NCI-H748 treated with DMSO at 0.1 percent for 48 hours (cell line): ENCODE measurements around the gene SFXN3.

ENCODE experiments used
- DNase-seq: peaks from one replicate; lab custom pipeline; 2025; lab: John Stamatoyannopoulos, UW

The SFXN3 gene

DNA sequence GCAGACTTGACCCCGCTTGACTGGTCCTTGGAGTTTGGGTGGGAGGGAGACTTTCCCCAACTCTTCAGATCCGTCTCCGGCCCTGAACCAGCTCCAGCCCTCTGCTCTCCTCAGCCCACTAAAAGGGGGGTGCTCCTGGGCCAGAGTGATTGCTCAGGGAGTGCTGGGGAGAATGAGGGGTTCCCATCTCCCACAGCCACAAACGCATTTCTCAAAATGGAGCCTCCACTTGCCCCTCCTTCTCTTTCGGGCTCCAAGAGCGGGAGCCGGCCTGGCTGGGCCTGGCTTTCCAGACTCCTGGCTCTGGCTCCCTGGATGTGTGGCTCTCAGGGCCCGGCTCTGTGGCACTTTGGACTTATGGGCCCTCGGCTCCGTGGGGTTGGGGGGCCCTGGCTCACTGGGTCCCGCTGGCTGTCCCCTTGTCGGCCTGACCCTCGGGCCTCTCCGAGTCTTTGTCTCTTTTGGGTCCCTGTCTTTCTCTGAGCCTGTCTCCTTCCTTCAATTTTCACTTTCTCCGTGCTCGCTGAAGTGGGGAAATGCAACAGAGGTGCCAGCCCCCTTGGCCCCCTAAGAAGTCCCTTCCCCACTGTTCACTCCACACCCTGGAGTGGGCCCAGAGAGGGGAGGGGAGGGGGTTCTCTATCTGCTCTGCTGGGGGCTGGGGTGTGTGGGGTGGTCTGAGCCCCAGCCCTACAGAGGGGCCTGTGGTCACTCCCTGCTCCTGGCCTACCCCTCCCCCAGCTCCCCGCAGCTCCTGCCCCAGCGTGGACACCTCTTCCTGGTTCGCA is 30.7 kb upstream of the SFXN3 start:
- no peak for DNase-seq

DNA sequence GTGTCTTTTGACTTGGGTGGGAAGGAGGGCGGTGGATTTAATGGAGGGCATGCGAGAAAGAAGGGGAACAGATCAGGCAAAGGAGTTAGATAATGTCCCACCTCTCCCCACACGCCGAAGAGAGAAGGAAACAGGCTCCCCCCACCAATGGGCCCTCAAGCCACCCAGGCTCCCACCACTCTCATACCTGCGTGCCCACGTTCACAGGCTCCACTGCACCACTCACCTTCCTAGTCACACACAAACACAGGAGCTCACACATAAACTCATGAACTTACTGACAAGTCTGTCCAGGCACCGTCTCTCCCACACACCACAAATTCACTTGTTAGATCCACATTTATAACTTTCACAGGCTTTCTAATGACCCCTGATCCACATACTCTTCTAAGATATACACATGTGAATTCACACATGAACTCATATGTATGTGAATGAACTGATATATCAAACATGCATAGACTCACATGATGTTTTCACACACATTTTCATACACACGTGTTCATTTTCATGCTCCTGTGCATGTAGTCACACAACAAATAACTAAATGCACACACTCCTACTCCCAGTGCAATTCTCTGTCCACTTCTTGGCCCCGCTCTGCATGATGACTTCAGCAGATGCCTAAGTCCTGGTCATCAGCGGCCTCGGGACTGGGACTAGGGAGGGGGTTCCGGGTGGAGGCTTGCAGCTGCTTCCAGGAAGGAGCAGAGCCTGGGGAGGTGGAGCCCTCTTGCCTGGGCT is 29.9 kb upstream of the SFXN3 start:
- no peak for DNase-seq

DNA sequence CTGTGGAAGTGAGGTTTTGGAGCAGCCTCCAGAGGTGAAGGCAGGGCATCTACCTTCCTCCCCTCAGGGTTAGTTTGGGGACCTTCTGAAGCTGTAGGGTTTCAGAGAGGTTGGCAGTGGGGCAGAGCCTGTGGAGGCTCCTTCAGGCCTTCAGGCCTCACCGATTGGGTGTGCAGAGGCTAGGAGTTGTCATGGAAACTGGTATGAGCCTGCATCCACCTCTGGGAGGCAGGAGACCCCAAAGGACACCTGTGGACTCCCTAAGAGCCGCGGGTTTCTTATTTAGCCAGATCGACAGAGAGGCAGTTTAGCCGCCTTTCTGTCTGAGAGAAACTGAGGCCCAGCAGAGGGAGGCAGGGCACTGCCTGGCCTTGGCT is 29.4 kb upstream of the SFXN3 start:
- DNase-seq: no peak

DNA sequence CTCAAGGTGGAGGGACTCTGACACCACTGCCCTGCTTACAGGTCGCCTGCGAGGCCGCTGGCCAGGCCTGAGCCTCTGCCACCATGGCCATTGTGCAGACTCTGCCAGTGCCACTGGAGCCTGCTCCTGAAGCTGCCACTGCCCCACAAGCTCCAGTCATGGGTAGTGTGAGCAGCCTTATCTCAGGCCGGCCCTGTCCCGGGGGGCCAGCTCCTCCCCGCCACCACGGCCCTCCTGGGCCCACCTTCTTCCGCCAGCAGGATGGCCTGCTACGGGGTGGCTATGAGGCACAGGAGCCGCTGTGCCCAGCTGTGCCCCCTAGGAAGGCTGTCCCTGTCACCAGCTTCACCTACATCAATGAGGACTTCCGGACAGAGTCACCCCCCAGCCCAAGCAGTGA is 28.6 kb upstream of the SFXN3 start:
- no peak for DNase-seq

DNA sequence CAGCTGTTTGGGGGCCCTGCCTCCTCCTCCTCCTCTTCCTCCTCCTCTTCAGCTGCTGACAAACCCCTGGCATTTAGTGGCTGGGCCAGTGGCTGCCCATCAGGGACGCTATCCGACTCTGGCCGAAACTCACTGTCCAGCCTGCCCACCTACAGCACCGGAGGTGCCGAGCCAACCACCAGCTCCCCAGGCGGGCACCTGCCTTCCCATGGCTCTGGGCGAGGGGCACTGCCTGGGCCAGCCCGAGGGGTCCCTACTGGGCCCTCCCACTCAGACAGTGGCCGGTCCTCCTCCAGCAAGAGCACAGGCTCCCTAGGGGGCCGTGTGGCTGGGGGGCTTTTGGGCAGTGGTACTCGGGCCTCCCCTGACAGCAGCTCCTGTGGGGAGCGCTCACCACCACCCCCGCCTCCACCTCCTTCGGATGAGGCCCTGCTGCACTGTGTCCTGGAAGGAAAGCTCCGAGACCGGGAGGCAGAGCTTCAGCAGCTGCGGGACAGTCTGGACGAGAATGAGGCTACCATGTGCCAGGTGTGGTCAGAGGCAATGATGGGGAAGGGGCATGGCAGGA is 27.3 kb upstream of the SFXN3 start:
- DNase-seq: no peak

DNA sequence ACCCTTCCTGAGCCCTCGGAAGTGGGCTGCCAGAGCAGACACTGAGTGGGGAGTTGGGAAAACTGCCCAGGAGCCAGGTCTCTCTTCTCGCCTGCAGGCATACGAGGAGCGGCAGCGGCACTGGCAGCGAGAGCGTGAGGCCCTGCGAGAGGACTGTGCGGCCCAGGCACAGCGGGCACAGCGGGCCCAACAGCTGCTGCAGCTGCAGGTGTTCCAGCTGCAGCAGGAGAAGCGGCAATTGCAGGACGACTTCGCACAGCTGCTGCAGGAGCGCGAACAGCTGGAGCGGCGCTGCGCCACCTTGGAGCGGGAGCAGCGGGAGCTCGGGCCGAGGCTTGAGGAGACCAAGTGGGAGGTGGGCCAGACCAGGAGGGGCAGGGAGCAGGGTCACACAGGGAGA is 25.7 kb upstream of the SFXN3 start:
- no peak for DNase-seq

DNA sequence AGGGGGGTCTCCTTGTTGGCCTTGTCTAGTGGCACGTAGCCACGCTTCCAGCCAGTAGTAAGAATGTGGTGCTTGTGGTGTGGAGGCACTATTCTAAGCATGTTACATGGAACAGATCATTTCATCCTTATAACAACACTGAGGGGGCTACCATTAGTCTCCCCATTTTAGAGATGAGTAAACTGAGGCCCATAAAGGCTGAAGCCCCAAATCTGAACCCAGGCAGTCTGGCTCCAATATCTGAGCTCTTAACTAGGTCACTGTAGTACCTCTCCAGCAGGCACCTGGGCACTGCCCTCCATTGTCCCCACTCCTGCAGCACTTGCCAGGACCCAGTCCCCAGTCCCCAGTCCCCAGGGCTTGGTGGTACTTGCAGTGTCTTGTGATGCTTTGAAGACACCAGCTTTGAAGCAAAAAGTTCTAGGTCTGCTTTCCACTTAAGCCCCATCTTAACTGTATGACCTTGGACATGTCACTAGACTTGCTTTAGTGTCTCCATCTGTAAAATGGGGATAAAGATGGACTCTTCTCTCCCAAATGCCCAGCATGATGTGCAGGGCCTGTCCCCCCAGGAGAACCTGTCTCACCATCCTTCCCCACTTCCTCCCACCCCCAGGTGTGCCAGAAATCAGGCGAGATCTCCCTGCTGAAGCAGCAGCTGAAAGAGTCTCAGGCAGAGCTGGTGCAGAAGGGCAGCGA is 25.0 kb upstream of the SFXN3 start:
- DNase-seq: no peak

DNA sequence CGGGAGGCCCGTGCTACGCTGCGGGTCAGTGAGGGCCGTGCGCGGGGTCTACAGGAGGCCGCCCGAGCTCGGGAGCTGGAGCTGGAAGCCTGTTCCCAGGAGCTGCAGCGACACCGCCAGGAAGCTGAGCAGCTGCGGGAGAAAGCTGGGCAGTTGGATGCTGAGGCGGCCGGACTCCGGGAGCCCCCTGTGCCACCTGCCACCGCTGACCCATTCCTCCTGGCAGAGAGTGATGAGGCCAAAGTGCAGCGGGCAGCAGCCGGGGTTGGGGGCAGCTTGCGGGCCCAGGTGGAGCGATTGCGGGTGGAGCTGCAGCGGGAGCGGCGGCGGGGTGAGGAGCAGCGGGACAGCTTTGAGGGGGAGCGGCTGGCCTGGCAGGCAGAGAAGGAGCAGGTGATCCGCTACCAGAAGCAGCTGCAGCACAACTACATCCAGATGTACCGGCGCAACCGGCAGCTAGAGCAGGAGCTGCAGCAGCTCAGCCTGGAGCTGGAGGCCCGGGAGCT is 24.4 kb upstream of the SFXN3 start:
- DNase-seq: no peak

DNA sequence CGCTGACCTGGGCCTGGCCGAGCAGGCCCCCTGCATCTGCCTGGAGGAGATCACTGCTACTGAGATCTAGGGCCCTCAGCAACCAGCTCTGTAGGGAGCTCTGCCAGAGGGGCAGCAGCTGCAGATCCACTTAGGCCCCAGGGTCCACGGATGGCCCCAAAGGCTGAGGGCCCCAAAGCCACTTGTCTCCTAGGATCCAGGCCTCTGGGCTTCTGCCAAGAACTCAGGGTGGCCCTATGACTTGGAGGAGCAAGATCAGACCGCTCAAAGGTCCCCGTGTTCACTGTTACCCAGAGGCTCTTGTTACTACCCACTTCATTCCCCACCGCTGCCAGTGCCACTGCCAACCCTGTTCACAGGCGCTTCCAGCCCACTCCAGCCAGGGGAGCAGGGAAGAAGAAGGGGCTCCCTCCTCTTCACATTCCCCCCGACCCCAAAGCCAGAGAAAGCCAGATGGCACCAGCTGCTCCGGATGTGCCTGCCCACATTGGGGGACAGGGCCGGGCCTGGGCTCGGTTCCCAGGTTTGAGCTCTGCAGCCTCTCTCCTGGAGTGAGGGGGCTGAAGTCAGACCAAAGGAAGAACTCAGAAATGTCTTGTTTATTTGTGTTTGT is 23.8 kb upstream of the SFXN3 start:
- no peak for DNase-seq

DNA sequence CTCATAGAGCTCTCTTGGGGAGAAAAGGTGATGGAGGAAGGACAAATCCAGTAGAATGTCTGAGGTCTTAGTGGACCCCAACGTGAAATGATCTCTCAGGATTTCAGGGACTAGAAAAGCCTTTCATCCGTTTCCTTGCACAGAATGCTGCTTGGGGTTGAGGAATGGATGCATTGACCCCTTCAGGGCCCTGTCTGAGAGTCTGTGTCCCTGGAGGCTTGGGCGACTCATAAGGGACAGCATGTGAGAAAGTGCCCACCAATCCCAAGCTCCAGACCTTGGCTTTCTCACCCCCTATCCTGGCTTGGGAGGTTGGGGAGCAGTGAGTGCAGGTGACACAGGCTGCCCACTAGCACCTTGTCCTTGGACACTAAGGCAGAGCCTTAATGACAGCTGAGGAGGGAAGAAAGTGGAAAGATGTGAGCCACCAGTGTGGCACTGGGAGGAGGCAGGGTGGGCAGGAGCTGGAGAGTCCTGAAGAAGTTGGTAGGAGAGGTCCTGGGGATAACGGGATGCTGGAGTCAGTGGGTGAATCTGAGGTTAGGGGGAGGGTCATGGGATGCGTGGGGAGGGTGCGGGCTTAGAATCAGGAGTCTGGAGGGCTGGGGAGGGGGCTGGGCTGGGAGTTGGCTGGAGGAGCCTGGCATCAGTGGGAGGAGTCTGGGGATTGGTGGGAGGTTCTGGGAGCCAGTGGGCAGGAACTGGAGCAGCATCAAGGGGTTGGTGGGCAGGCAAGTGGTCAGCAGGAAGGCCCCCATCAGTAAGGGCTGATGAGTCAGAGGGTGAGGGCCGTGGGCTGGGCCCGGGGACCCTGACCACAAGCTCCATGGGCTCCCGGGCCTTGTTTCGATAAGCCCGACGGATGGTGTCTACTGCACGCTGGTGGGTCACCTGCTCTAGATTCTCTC is 22.9 kb upstream of the SFXN3 start:
- DNase-seq: no peak

DNA sequence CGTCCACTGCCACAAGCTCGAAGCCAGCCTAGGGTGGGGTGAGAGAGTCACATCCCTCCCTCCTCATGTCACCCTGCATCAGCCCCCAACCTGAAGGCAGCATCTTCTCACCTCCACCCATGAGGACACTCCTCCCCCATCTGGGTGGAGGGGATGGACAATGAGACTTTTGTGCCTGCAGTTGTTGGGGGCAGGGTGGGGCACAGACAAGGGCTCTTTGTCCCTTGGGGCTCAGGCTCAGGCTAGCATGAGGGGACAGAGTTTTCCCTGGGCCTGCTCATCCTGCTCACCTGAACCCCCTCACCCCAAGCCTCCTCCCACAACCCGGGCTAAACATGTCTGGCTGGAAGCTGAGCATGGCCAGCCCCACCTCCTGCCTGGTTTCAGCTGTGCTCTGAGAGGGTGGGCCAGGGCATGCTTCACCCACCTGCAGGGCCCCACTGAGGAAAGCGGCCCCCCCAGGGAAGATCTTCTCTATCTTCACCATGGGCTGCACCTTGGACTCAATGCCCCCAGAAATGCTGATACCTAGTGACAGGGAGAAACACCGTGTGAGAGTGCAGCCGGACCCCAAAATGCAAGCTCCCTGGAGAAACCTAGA is 22.1 kb upstream of the SFXN3 start:
- no peak for DNase-seq

DNA sequence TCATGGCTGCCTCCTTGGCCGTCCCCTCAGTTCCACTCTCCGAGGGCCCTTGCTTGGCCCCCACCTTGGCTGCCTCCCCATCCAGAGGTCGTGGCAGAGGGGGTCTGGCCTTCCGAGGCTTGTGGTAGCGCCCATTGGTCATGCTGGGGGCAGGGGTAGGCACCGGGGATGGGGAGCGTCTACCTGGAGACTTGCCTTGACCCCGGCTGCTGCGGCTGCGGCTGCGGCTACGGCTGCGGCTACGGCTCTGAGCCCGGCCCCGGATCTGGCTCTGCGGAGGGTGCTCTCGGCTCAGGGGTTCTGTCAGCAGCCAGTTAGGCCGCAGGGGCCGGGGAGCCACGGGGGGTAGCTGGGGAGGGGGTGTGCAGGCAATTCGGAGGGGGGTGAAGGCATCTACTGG is 20.7 kb upstream of the SFXN3 start:
- no peak for DNase-seq

DNA sequence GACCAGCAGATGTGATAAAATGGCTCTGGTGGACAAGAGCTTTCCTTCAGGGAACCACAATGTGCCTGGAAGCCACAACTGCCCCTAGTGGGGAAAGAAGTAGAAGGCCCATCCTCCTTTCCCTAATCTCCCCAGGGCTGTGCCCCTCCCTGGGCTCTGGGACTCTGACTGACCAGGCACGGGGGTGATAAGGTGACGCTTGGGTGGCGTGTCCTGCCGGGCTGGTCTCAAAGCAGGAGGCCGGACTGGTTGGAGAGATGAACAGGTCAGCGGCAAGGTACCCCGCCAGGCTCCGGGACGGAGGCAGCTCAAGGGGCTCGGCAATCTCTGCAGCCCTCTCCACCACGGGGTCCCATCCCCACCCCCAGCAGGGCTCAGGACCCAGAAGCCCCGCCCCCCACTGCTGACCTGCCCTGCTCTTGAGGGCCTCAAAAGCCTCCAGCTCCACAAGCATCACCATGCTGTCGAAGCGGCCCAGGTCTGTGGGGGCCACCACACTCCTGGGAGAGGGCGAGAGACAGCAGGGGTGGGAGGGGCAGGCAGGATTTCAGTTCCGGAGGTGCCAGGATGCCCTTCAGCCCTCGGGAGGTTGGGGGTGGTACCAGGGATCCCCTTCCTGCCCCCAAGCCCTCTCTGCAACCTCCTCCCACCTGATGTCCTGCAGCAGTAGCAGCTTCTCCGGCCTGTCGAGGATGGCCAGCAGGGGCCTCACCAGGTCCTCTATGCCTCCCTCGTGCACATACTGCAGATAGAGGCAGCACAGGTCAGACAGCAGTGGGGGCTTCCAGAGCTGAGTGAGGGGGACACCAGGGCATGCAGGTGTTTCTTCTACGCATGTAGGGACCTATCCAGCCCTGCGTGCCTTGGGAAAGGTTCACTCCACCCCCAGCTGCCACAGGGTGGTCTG is 19.3 kb upstream of the SFXN3 start:
- no peak for DNase-seq

DNA sequence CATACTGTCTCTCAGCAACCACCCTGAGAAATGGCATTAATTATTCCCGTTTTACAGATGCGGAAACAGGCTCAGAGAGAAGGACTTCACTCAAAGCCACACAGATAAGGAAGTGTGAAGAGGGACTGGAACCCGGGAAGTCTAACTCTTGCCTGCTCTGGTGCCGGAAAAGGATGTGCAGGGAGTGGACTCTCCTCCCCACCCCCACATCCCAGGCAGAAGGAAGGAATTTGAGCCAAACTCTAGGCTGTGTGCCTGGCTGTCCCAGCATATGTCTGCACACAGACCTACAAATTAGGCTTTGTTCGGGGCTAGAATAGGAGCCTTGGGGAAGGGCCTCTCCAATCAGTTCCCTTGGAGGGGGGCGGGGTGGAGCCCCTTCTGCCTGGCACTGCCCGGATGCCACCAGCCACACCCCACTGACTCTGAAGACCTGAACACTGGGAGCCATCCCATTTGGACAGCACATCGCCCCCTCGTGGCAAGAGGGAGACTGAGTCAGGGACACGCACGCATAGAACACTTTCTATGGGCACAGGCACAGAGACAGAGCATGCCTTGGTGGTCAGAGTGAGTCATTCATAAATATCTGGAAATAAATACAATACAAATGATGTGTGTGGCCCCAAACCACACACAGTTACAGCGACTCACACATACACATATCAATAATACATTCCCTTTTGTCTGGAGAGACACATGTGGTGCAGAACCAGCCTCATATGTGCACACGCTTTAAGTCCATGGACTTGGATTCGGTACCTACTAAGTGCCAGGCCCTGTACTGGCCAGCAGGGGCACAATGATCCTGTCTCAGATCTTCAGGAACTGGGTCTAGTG is 18.3 kb upstream of the SFXN3 start:
- peak; percentile 71 for DNase-seq

DNA sequence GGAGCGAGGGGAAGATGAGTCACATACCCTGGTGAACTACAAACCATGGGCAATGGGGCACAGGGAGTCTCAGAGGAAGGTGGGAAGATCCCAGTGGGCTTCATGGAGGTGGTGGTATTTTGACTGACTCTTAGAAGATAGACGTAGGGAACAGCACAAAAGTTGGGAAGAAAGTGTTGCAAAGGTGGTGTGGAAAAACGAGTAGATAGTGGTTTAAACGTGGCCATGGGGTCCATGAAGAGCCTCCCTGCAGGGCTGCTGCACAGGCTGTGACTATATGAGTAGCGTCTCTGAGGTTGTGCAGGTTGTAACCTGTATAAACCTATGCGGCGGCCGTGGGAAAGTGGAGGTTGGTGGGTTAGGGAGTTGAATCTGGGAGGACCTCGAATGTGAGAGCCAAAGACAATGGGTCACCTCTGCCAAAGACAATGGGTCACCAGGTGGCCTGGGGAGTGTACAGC is 17.6 kb upstream of the SFXN3 start:
- DNase-seq: no peak

DNA sequence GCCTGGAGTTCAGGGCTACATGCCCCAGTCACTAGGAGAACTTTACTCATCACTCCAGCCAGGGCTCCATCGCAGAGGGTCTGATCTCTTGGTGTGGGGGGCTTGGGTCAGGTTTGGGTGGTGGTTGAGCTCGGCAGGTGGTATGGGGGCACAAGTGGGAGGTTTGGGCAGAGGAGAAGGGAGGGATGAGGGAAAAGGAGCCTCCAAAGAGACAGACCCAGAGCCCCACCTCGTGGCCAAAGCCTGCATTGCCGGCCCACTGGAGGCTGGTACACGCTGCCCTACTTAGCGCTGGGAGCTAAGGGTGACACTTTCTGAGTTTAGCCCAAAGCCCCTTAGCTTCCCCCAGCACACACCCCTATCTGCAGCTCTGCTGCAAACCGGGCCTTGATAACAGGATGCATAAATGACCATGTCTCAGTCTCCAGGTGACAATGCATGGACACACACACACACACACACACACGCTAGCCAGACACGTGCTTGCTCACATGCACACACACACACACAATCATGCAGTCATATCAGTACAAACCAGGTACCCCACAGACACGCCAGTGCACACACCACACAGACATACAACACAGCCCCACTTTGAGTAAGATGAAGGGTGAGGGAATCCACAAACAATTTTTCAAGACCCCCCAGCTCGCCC is 16.7 kb upstream of the SFXN3 start:
- peak; percentile 9 for DNase-seq

DNA sequence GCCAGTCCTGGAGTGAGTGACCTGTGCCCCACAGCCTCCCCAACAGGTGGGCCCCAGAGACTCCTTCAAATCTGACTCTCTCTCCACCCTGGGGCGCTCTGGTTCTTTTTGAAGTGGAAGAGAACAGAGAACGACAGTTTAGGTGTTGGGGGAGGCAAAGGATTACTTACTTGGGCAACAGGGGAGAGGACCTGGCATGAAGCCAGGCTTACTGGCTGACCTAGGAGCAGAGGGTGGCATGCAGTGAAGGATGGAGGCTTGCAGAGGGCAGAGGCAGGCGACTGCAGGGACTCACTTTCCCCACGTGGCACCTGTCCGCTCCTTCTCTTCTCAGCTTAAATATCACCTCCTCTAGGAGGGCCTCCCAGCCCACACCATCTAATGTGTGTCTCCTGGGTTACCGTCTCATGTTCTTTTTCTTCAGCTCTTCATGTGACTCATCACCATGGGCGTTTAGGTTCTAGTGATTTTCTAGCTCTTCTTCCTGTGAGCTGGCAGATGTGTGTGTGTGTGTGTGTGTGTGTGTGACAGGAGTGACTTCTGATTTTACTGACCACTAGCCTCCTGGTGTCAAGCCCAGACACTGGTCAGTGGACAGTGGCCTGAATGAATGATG is 16.0 kb upstream of the SFXN3 start:
- DNase-seq: no peak

DNA sequence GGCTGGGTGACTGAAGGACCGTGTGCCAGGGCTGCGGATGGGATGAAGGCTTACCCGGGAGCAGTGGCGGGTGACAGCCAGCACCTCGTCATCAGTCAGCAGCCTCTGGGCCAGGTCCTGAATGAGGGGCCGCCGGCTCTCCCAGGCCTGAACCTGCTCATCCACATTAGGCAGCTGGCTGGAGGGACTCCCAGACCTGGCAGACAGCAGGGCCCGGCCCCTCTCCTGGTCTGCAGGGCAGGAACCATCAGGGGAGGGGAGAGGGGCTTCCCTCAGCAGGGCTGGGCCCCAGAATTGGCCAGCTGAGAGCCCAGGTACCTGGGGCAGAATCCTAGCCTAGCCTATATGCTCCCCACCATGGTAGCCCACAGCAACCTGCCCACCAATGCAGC is 15.5 kb upstream of the SFXN3 start:
- DNase-seq: no peak
